Calu3 (cell line): ENCODE measurements around the gene NUP214. TPM values are rescaled to one million over a fixed set of nuclear protein-coding genes. Genes with fewer than 3 reads are reported as not detected.

Experiments used
- BruUV-seq: library from RNA; stranded (reverse); fragments of 400-500 nt; replicated peaks from 2 replicates; lab custom pipeline; 2021; lab: Mats Ljungman, UMichigan
- CTCF ChIA-PET: fragments of 300-600 bp; sonication (Branson Sonifier 250); formaldehyde crosslinking; loops from one replicate; lab custom pipeline; 2022; ENCODE audit warnings: antibody characterized with exemption; lab: Charles Lee
- DNase-seq: peaks from one replicate; pipeline ENCODE4 v3.0.0; 2022
- H3K27ac Mint-ChIP-seq: one replicate; pipeline ENCODE4 v1.8.0; 2022; ENCODE audit warnings: mixed read lengths; ENCODE audit not compliant: unreplicated experiment
- H3K27me3 Mint-ChIP-seq: one replicate; pipeline ENCODE4 v1.8.0; 2022; ENCODE audit warnings: mixed read lengths; ENCODE audit not compliant: unreplicated experiment
- H3K36me3 Mint-ChIP-seq: one replicate; pipeline ENCODE4 v1.8.0; 2022; ENCODE audit warnings: mild to moderate bottlenecking, moderate library complexity, mixed read lengths; ENCODE audit not compliant: insufficient read depth, unreplicated experiment
- H3K4me1 Mint-ChIP-seq: one replicate; pipeline ENCODE4 v1.8.0; 2022; ENCODE audit warnings: mild to moderate bottlenecking, low read depth, mixed read lengths; ENCODE audit not compliant: unreplicated experiment
- H3K4me3 Mint-ChIP-seq: one replicate; pipeline ENCODE4 v1.8.0; 2022; ENCODE audit warnings: mild to moderate bottlenecking, low read depth, moderate library complexity, mixed read lengths; ENCODE audit not compliant: unreplicated experiment
- H3K9me3 Mint-ChIP-seq: one replicate; pipeline ENCODE4 v1.8.0; 2022; ENCODE audit warnings: low read depth, mixed read lengths; ENCODE audit not compliant: unreplicated experiment
- CTCF ChIP-seq: fragments of 200-600 bp; IDR thresholded peaks from one replicate; pipeline ENCODE4 v1.8.0; 2022; ENCODE audit warnings: antibody characterized with exemption; ENCODE audit not compliant: unreplicated experiment
- intact Hi-C: fragments of 100-400 bp; cut with micrococcal nuclease; formaldehyde crosslinking; loops from one replicate; pipeline ENCODE4 v1.10.0; 2022; ENCODE audit not compliant: unreplicated experiment
- total RNA-seq: library from RNA; stranded (reverse); gene quantifications from 2 replicates; pipeline ENCODE4 v1.2.3, GENCODE V29; 2022

Gene NUP214
- total RNA-seq, 1 experiment from 2014 or later = 50.0 TPM

DNA sequence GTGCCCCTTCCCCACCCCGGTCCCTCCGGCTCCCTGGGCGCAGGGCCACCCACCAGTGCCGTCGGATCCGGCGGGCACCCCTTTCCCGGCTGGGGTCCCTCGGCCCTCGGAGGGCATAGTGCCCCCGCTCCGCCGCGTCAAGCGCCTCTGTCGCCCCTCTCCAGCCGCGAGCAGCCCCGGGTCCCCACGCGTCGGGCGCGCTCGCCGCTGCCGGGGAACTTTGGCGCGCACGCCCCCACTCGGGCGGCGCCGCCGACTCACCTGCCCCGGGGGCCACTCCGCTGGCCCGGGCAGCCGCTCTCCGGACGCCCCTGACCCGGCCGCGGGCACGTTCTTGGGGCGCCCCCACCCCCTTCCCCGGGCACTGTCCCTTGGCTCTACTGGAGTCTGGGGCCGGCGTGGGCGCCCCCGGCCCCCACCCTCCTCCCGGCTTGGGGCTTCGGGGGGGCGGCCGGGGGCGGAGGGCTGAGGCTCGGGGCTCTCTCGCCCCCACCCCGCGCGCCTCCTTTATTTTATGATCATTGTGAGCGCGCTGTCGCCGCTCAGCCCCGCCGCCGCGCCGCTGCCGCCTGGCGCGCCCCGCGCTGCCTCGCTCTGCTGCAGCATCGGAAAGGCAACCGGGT, 152.0 kb downstream of the NUP214 start:
- no peak for TF ChIP-seq CTCF
- BruUV-seq = no TSS peak
- Mint-ChIP-seq H3K36me3 (peaks cover 5% of the 10 kb centered on the region), H3K27me3 (peaks cover 54% of the 10 kb centered on the region), H3K4me1 (no peaks in the 10 kb centered on the region), H3K4me3 (peak overlapping the region; percentile 58), H3K9me3 (no peaks in the 10 kb centered on the region), H3K27ac (no peak overlapping the region)
- CTCF ChIA-PET = no interaction called here
- DNase-seq = no peak
- intact Hi-C loops = no loop called here

GRCh38 chr9:131277910-131278701, 152.7 kb downstream of the NUP214 start:
- CTCF ChIA-PET = interaction anchor here (0.6 kb wide), 1 partner anchor 57 kb away, joined by 9 read pairs; no protein-coding TSS in a partner anchor
- TF ChIP-seq CTCF = no peak
- Mint-ChIP-seq H3K27me3 (peaks cover 62% of the 10 kb centered on the region), H3K4me1 (no peaks in the 10 kb centered on the region), H3K27ac (no peak overlapping the region), H3K4me3 (peak overlapping the region; percentile 58), H3K36me3 (peaks cover 5% of the 10 kb centered on the region), H3K9me3 (no peaks in the 10 kb centered on the region)
- no TSS peak for BruUV-seq
- intact Hi-C loops = no loop called here
- DNase-seq = peak; percentile 45

GRCh38 chr9:131278702-131279111, 153.3 kb downstream of the NUP214 start:
- intact Hi-C loops = no loop called here
- Mint-ChIP-seq H3K4me3 (no peak overlapping the region), H3K4me1 (no peaks in the 10 kb centered on the region), H3K36me3 (peaks cover 5% of the 10 kb centered on the region), H3K27me3 (peaks cover 62% of the 10 kb centered on the region), H3K9me3 (no peaks in the 10 kb centered on the region), H3K27ac (no peak overlapping the region)
- CTCF ChIA-PET = interaction anchor here (0.6 kb wide), 1 partner anchor 57 kb away, joined by 9 read pairs; no protein-coding TSS in a partner anchor
- TF ChIP-seq CTCF = no peak
- no TSS peak for BruUV-seq
- no peak for DNase-seq

DNA sequence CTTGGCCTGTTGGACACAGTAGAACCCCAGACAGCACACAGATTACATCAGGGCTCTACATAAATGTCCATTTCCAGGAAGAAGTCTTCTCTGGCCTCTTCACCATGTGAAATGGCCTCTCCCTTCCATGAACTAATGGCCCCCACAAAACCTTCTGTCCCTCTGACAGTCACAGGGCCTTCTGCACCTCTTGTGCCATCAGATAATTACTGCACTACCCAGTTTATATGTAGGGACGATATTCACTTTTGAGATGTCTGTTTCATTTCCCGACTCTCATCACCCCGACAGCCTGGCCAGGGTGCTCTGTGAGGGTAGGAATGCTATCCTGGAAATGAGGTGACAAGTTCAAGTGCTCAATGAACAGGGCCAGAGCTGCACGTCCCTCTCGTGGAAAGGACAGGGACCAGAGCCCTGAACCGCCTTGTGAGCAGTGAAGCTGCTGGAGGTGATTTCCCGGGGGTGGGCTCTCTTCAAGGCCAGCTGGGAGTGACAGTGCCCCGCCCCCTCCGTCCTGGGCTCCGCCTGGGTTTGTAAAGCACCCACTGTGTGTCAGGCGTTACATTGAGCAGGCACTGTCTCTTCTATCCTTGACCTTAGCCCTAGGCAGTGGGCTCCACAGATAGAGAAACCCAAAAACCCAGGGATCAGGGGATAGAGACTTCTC, 153.9 kb downstream of the NUP214 start:
- Mint-ChIP-seq H3K4me1 (no peaks in the 10 kb centered on the region), H3K27me3 (peaks cover 62% of the 10 kb centered on the region), H3K4me3 (no peak overlapping the region), H3K27ac (no peak overlapping the region), H3K9me3 (no peaks in the 10 kb centered on the region), H3K36me3 (peaks cover 5% of the 10 kb centered on the region)
- intact Hi-C loops = no loop called here
- CTCF ChIA-PET = no interaction called here
- no peak for TF ChIP-seq CTCF
- BruUV-seq = no TSS peak
- no peak for DNase-seq
